Tibial nerve (tissue), 4 donors: ENCODE results near the gene CIAO1.

Experiments
- CTCF ChIP-seq, 5 experiments: fragments of 200-600 bp in 3 of 5; fragments of 450-650 bp in 2 of 5; sonication (generic) in 3 of 5; IDR thresholded peaks; one replicate each; pipeline ENCODE4 v1.5.1; 2016 to 2019; ENCODE audit warnings: antibody characterized with exemption in 5 of 5, mild to moderate bottlenecking in 3 of 5, moderate library complexity in 2 of 5
- EP300 ChIP-seq, 2 donors: sonication (generic); formaldehyde crosslinking; IDR thresholded peaks; one replicate each; pipeline ENCODE4 v1.6.1; 2017; ENCODE audit warnings: antibody characterized with exemption in 2 of 2, mild to moderate bottlenecking in 1 of 2
- POLR2A ChIP-seq, 2 donors: fragments of 450-650 bp; IDR thresholded peaks; one replicate each; pipeline ENCODE4 v1.6.1; 2017; ENCODE audit warnings: antibody characterized with exemption in 2 of 2, mild to moderate bottlenecking in 2 of 2, moderate library complexity in 2 of 2

- TF ChIP-seq CTCF (IDR thresholded peaks at IDR 0.05) (peak in 1 of 5 experiments; percentile 7), POLR2A (IDR thresholded peaks at IDR 0.05) (no peak), EP300 (IDR thresholded peaks at IDR 0.05) (no peak)
Observed at GRCh38 chr2:96267159-96267971, 1.3 kb downstream of the CIAO1 start.
